Natural killer cell (primary cell): ENCODE results near the gene OSR1. TPM values are rescaled to one million over a fixed set of nuclear protein-coding genes. Genes with fewer than 3 reads are reported as not detected.

Experiments
- ATAC-seq, 3 donors: fragments of 150-1000 bp in 2 of 3; fragments of 200-7000 bp in 1 of 3; cut with Tn5 transposase; 1 replicate in 1 of 3; 2 replicates in 2 of 3; pipeline ENCODE4 v1.10.0; 2021; ENCODE audit warnings: mild to moderate bottlenecking in 2 of 3, moderate library complexity in 2 of 3
- DNase-seq, 2 donors: peaks; one replicate each; pipeline versions ENCODE4 v3.0.0 to v3.0.0-alpha.2; 2013 to 2021; ENCODE audit warnings: mixed read lengths in 1 of 2
- H3K27ac ChIP-seq: one replicate; pipeline ENCODE4 v1.5.1; 2013; ENCODE audit warnings: mild to moderate bottlenecking, low read length
- H3K27me3 ChIP-seq: one replicate; pipeline ENCODE4 v1.6.1; 2013; ENCODE audit warnings: low read length; ENCODE audit not compliant: control insufficient read depth, insufficient read depth
- H3K36me3 ChIP-seq: one replicate; pipeline ENCODE4 v1.6.1; 2013; ENCODE audit warnings: low read length; ENCODE audit not compliant: control insufficient read depth, insufficient read depth
- H3K4me1 ChIP-seq: one replicate; pipeline ENCODE4 v1.6.1; 2013; ENCODE audit warnings: low read length; ENCODE audit not compliant: control insufficient read depth, insufficient read depth
- H3K4me3 ChIP-seq: one replicate; pipeline ENCODE4 v1.5.1; 2013; ENCODE audit warnings: low read length
- H3K9me3 ChIP-seq: one replicate; pipeline ENCODE4 v1.6.1; 2013; ENCODE audit warnings: low read length; ENCODE audit not compliant: control insufficient read depth, insufficient read depth
- H3K27ac Mint-ChIP-seq, 2 donors: one replicate each; pipeline ENCODE4 v1.8.0; 2022; ENCODE audit warnings: mild to moderate bottlenecking in 2 of 2, mixed read lengths in 2 of 2, moderate library complexity in 1 of 2
- H3K27me3 Mint-ChIP-seq, 2 donors: one replicate each; pipeline ENCODE4 v1.8.0; 2022; ENCODE audit warnings: low read depth in 2 of 2, mixed read lengths in 2 of 2
- H3K36me3 Mint-ChIP-seq: one replicate; pipeline ENCODE4 v1.8.0; 2022; ENCODE audit warnings: mixed read lengths
- H3K4me1 Mint-ChIP-seq, 2 donors: one replicate each; pipeline ENCODE4 v1.8.0; 2022; ENCODE audit warnings: mixed read lengths in 2 of 2
- H3K4me3 Mint-ChIP-seq: one replicate; pipeline ENCODE4 v1.8.0; 2022; ENCODE audit warnings: mild to moderate bottlenecking, moderate library complexity, mixed read lengths
- H3K9me3 Mint-ChIP-seq, 2 donors: one replicate each; pipeline ENCODE4 v1.8.0; 2022; ENCODE audit warnings: mixed read lengths in 2 of 2
- WGBS: methylation state at CpG from one replicate; pipeline ENCODE4 v1.1.7; 2013; ENCODE audit warnings: missing lambda C conversion rate; ENCODE audit not compliant: insufficient coverage; 5-methylcytosine and 5-hydroxymethylcytosine counted together
- intact Hi-C: fragments of 100-400 bp; cut with micrococcal nuclease; formaldehyde crosslinking; loops from one replicate; pipeline ENCODE4 v1.14.2; 2022
- total RNA-seq, 4 donors: library from RNA; stranded (reverse); fragments of 120-200 nt in 1 of 4; gene quantifications; one replicate each; pipeline versions ENCODE4 v1.2.3 to v1.2.4, GENCODE V29; 2013 to 2022
- TF ChIP-seq, protein P1 (sequence below): fragments of 200-600 bp; IDR thresholded peaks from one replicate; pipeline ENCODE4 v1.8.0; 2022; ENCODE audit warnings: antibody characterized with exemption

OSR1 gene
- total RNA-seq, 3 donors from 2014 or later (not counting 1 experiment from before 2014, with no cell fraction given): not detected

DNA sequence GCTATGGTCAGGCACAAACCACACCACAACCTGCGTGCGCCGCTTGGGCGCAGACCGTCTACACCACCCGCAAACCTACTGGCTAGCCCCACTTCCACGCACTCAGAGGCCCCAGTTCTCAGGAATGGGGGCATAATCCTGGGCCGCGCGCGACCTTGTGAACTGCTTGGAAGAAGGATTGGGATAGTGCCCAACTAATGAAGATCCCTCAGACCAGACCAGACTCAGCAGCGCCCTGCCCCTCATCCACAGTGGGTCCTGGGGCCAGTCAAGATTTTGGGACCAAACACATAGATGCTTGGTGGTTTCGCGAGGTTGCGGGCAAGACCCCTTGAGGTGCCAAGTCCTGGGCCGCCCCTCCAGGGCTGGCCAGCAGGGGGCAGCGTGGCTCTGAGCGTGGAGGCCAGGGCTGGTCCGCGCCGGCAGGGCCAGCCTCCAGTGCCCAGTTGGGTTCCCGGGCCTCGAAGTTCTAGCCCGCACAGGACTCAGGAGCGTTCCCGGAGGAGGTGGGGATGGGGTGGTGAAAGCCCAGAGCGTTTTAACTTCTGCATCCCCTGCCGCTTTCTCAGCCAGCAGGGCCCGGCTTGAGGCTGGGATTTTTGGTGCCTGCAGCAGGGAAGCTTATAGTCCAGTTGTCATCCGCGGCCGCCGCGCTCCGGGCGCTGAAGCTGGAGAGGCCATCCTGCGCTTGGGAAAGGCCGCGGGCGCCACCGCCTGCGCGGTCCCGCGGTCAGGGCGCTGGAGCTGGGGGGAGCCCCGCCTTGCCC is 8.3 kb downstream of the OSR1 start:
- ATAC-seq: peak in 1 of 3 donors; percentile 15
- H3K4me1 ChIP-seq: peaks cover 39% of the 10 kb centered on the region

GRCh38 chr2:19348692-19349091 is 9.7 kb downstream of the OSR1 start:
- Mint-ChIP-seq H3K9me3 (no peaks in the 10 kb centered on the region), H3K27ac (peak overlapping the region; percentile 95 to 98), H3K4me3 (peak overlapping the region; percentile 29), H3K4me1 (peaks cover 17 to 33% of the 10 kb centered on the region in 2 donors), H3K27me3 (peaks cover 27 to 36% of the 10 kb centered on the region in 2 donors), H3K36me3 (no peaks in the 10 kb centered on the region)
- Histone ChIP-seq H3K4me1 (peaks cover 39% of the 10 kb centered on the region), H3K4me3 (peak overlapping the region; percentile 79), H3K27ac (peak overlapping the region; percentile 84), H3K27me3 (peaks cover 46% of the 10 kb centered on the region), H3K9me3 (no peaks in the 10 kb centered on the region), H3K36me3 (no peaks in the 10 kb centered on the region)
- DNase-seq (no peak), ATAC-seq (no peak)
- TF ChIP-seq, protein P1, sequence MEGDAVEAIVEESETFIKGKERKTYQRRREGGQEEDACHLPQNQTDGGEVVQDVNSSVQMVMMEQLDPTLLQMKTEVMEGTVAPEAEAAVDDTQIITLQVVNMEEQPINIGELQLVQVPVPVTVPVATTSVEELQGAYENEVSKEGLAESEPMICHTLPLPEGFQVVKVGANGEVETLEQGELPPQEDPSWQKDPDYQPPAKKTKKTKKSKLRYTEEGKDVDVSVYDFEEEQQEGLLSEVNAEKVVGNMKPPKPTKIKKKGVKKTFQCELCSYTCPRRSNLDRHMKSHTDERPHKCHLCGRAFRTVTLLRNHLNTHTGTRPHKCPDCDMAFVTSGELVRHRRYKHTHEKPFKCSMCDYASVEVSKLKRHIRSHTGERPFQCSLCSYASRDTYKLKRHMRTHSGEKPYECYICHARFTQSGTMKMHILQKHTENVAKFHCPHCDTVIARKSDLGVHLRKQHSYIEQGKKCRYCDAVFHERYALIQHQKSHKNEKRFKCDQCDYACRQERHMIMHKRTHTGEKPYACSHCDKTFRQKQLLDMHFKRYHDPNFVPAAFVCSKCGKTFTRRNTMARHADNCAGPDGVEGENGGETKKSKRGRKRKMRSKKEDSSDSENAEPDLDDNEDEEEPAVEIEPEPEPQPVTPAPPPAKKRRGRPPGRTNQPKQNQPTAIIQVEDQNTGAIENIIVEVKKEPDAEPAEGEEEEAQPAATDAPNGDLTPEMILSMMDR: no peak
- WGBS: 88% methylated on average over 6 of the region's 8 CpGs
- intact Hi-C loops: loop anchor here (1.0 to 5.0 kb wide), 5 partner anchors 14 to 788 kb away; partner anchors contain the start of genes RDH14, TTC32 and WDR35

More for the DNA sequence above, 8.3 kb downstream of the OSR1 start:
- H3K27me3 Mint-ChIP-seq: peaks cover 36 to 45% of the 10 kb centered on the region in 2 donors
- Histone ChIP-seq H3K27me3 (peaks cover 58% of the 10 kb centered on the region), H3K9me3 (no peaks in the 10 kb centered on the region), H3K4me3 (no peak overlapping the region), H3K36me3 (no peaks in the 10 kb centered on the region), H3K27ac (no peak overlapping the region)
- peak; percentile 61 to 72 for DNase-seq
- 25% methylated on average over 47 of the region's 47 CpGs for WGBS
- intact Hi-C loops: loop anchor here (5.0 kb wide), 3 partner anchors 512 to 642 kb away; partner anchors contain the start of genes TTC32 and WDR35
- peak overlapping the region; percentile 29 for H3K4me3 Mint-ChIP-seq
- no peak overlapping the region for H3K27ac Mint-ChIP-seq
- H3K9me3 Mint-ChIP-seq: no peaks in the 10 kb centered on the region
- H3K4me1 Mint-ChIP-seq: peaks cover 17 to 33% of the 10 kb centered on the region in 2 donors
- TF ChIP-seq, protein P1: peak; percentile 70
- H3K36me3 Mint-ChIP-seq: no peaks in the 10 kb centered on the region

GRCh38 chr2:19347619-19348562 is 10.5 kb downstream of the OSR1 start:
- Histone ChIP-seq H3K4me3 (peak overlapping the region; percentile 79), H3K27me3 (peaks cover 39% of the 10 kb centered on the region), H3K27ac (peak overlapping the region; percentile 84), H3K4me1 (peaks cover 39% of the 10 kb centered on the region), H3K36me3 (no peaks in the 10 kb centered on the region), H3K9me3 (no peaks in the 10 kb centered on the region)
- Mint-ChIP-seq H3K9me3 (no peaks in the 10 kb centered on the region), H3K4me3 (peak overlapping the region; percentile 96), H3K4me1 (peaks cover 17 to 33% of the 10 kb centered on the region in 2 donors), H3K36me3 (no peaks in the 10 kb centered on the region), H3K27ac (peak overlapping the region; percentile 95 to 98), H3K27me3 (peaks cover 19 to 28% of the 10 kb centered on the region in 2 donors)
- TF ChIP-seq, protein P1: no peak
- peak; percentile 98 to 99 for DNase-seq
- WGBS: 2% methylated on average over 76 of the region's 76 CpGs
- ATAC-seq: peak; percentile 88 to 96 (median 89)
- intact Hi-C loops: loop anchor here (1.0 to 5.0 kb wide), 5 partner anchors 14 to 788 kb away; partner anchors contain the start of genes RDH14, TTC32 and WDR35
